Measurements from ENCODE around the gene CBR4. TPM values are rescaled to one million over a fixed set of nuclear protein-coding genes. Genes with fewer than 3 reads are reported as not detected.

Gene CBR4
- total RNA-seq, result 14.7 TPM
- long read RNA-seq, partial matches to known transcripts, result 0 of 21 reads
- long read RNA-seq, other reads (novel, unspliced or antisense), result 16 of 21 reads

DNA sequence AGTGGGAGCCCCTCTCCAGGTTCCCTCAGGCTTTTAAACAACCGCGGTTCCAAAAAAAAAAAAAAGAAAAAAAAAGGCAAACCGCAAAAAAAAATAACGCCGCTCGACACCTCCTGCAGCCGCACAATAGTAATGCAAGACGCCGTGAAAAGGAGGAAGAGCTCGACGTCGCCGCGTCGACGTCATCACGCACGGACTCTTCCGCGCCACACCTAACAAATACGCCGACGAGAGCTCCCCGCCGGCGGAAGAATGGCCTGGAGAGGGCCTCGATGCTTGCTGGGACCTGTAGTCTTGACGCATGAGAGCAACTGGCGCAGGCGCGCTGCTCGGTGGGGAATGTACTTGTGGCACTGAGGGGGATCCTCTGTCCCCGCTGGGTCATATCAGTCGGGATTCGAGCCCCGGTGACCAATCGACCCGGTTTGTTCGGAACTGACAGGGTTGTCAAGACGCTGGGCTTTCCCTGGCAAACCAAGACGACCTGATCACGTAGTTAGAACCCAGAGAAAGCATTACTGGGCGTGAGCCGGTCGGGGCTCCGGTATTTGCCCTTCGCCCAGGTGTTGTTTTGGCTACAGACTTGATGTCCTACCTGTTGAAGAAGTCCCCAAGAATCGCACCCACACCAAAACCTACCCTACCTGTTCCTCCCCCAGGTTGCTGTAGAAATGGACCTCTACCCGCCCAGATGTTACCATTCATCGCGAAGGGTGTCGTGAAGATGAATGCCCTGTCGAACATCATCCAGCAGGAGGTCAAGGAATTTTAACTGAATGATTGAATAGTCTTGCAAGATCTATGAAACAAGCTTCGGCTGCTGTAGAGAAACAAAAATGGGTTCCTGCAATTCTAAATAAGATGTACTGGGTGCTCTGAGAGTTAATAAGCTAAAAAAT lies at the start of gene CBR4:
CBR4 (minus strand) TSS at position 131 of the 899 bp plus-strand sequence. CDS start 166 bp downstream, outside the sequence.
- DNase-seq (ENCODE audit: low spot score), result peak; percentile 99

DNA sequence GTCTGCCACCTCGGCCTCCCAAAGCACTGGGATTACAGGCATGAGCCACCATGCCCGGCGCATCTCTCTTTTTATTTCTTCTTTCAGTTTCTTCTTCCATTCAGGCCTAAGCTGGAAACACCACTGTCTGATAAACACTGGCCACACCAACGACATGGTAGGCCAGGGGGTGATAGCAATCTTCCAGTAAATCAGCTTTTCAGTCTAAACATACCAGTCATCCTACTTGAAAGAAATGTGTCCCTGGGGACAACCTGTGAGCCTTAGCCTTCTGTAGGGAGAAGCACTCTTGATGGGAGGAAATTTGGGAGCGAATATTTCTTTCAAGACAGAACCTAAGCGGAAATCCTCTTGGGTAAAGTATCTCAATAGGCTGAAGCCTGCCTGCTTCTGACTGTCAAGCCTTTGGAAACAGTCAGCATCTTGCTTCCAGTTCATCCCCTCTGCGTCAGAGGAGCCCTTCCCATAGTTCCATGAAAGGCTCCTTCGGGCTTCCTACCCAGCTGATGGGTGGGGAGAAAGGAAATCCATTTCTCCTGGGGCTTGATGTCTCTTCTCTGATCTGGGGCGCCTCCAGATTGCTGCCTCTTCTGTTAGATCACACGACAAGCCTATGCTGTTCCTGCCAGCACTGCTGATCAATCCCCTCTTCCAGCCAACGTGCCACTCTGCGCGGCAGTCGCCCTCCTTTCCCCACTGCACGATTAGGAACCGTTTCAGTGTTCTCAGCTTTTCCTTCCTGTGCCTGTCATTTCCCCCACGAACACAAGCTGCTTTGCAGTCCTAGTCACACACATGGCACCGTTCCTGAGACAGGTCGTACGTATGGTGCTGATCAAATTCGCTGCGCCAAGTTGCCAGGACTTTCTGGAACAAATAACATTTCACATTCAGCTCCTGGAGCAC lies 49.5 kb upstream of the CBR4 start:
- DNase-seq (ENCODE audit: low spot score), result no peak

DNA sequence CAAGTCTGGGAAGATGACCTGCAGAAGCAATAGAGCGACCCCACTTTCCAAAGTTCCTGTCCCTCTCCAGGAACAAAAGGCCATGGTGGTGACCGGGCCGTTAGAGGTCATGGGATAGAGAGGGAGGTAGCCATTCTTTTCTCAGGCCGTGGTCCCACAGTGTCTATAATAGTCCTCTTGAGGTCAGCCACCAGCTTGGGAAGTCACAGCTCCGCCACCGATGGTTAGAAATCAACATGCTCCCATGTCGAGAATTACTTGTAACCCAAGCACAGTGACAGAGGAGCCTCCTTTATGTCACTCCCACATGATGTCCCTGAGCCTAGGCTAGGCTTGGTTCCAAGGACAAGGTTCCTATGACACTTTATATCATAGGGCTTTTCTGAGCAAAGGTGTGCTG lies 48.3 kb upstream of the CBR4 start:
- DNase-seq (ENCODE audit: low spot score), result no peak

DNA sequence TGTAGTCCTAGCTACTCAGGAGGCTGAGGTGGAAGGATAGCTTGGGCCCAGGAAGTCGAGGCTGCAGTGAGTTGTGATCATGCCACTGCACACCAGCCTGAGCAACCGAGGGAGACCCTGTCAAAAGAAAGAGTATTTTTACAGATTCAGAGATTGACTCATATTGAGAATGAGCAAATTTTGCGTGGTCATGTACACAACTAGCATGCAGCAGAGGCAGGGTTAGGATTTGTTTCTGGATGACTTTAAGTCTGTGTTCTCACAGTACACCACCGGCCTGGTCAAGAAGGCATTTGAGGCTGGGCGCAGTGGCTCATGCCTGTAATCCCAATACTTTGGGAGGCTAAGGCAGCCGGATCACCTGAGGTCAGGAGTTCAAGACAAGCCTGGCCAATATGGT lies 44.8 kb upstream of the CBR4 start:
- peak; percentile 82 for DNase-seq (ENCODE audit: low spot score)

DNA sequence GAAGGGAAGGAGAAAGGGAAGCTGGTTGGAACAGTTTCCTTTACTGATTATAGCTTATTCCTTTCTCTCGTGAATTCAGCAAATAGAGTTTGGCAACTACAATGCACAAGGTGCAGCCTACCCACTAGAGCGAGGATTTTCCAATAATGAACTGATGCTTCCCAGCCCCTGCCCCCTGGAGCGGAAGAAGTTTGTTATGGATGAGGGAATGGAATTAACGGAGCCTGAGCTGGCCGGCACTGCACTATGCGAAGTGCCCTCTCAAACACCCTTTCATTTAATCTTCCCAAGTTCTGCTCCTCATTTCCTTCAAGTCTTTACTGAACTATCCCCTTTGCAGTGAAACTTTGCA lies 42.5 kb upstream of the CBR4 start:
- DNase-seq (ENCODE audit: low spot score), result no peak

DNA sequence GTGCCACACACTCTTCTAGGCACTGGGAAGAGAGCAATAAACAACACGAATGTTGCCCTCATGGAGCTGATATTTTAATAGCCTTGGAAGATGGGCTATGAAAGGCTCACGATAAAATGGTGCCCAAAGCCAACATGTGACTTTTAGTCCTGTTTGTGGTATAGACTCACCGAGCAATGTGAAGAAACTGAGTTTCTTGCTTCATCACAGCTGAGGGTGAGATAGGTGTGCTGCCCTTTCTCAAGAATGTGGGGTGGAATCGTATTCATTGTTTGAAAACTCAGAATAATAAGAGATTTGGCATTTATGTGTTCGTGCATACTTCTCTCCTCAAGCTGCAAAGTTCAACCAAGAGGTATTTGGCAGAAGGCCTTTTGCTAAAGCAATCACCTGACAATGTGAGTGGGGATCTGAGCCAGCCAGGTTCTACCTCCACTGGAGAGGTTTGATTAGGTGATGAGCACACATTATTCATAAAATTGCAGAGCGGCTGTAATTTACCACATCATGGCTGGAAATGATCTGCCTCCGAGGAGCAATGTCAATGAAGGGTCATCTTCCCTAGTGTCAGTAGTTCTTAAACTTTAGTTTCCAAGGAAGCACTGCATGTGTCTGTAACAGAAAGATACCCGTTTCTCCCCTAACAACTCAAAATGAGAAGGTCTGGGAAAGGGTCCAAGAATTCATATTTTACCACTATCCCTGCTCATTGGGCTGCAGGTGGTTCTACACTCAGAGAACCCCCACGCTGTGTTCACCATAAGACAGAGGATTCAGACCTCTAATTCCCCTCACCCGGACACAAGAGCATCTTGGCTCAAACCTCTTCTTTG lies 41.9 kb upstream of the CBR4 start:
- DNase-seq (ENCODE audit: low spot score), result no peak

DNA sequence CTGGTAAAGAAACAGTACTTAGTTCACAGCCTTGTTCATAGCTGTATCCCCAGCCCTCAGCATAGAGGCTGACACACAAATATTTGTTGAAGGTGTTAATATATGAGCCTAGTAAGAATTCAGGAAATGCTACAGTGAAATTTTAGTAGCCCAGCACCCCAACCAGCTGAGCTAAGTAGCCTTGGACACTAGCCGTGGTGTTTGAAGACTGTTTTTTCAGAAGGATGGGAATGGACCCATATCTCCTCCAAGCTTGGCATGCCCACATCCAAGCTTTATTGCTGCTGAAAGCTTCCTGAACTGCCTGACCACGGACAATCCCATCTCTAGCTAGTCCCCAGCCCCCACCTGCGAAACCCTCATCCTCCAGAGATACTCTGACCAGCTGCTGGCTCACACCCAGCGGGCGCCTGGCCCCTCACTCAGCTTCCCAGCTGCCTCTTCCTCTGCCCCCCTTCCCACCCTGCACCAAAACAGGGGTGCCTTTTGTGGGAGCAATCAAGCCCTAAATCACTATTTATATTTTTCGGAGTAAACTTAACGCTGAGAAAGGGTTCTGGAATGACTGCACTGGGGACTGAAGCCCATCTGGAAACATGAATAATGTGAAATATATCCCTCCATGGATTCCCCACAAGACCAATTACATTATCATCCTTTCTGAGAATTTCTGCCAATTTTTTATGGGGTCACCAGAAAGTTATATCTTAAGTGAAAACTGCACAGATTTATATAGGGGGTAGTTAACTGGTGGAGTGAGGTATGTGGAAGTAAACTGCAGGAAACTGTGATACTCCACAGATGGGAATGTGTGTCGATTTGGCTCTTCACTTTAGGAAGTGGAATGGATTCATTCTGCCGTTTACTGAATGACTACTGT lies 41.1 kb upstream of the CBR4 start:
- DNase-seq (ENCODE audit: low spot score), result no peak

DNA sequence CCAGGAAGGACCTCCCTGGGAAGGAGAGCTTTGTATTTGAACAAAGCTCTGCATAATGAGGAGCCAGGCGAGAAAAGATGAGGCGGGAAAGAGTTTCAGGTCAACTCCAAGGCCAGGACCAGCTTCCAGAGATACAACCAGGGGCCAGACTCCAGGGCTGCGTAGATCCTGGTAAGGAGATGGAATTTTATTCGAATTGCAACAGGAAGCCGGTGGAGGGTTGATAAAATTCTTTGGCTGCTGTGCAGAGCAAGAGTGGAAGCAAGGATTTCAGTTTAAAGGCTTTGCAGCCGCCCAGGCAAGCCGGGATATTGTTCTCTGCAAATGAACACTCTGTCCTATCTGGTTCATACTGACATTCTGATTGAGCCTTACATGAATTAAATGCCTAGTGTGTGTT lies 40.2 kb upstream of the CBR4 start:
- DNase-seq (ENCODE audit: low spot score), result no peak

DNA sequence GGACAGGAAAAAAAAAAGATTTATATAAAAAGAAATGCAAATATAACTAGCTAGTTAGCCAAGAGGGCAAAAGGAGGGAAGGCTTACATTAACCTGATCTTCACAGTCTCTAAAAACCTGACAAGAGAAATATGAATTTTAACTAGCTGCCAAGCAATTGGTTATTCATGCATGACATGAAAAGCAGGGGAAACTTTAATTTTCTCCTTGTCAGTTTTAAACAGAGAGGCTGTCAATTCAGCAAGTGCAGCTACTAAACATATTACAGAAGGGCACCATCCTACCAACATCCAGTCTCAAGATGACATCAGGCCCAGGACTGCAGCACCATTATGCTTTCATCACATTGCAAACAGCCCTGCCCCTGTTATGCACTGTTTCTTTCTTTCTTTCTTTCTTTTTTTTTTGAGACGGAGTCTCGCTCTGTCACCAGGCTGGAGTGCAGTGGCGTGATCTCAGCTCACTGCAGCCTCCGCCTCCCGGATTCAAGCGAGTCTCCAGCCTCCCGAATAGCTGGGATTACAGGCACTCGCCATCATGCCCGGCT lies 38.9 kb upstream of the CBR4 start:
- DNase-seq (ENCODE audit: low spot score), result no peak

DNA sequence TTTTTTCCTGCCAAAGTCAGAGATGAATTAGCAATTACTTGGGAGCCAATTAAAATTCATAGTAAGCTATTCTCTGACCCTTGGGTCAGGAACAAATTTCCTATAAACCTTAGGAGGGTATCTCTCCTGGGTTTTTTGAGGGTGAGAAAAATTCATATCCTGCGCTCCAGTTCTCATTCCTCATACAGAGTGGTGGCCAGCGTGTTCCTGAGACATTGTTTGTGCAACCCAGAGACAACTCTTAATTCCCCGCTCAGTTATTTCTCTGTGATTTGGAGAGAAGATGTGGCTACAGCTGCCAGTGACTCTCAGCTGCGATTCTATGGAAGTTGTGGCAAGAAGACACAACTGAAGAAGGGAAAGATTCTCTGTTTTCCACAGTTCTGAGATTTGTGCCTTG lies 37.9 kb upstream of the CBR4 start:
- no peak for DNase-seq (ENCODE audit: low spot score)

DNA sequence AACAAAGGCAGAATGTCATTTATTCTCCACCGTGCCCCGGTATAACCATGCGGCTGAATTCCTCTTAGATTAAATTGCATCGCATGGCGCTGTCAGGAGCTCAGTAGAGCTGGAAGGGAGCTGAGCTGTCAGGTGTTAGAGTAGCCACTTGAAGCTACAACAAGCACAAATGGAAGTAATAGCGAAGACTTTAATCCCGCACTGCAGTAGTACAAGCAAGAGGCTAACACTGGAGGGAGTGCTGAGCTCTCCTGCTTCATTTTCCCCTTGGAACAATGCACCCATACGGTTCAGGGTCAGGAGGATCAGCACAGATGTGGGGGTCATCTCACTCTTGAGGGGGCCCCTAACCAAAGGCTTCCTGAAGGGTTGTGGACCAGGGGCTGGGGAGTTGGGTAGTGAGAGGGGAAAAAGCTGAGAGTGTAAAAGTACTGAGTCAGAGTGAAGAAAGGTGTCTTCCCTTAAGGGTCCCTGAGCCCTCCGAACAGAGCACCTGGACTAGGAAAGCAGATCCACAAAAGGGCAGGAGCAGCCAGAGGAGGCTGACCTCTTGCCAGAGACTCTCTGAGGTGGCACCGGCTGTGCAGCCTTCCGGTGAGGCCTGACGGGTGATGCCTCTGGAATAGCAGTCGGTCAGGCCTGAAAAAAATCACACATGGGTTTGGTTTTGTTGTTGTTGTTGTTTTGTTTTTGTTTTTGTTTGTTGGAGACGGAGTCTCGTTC lies 36.0 kb upstream of the CBR4 start:
- peak; percentile 22 for DNase-seq (ENCODE audit: low spot score)

DNA sequence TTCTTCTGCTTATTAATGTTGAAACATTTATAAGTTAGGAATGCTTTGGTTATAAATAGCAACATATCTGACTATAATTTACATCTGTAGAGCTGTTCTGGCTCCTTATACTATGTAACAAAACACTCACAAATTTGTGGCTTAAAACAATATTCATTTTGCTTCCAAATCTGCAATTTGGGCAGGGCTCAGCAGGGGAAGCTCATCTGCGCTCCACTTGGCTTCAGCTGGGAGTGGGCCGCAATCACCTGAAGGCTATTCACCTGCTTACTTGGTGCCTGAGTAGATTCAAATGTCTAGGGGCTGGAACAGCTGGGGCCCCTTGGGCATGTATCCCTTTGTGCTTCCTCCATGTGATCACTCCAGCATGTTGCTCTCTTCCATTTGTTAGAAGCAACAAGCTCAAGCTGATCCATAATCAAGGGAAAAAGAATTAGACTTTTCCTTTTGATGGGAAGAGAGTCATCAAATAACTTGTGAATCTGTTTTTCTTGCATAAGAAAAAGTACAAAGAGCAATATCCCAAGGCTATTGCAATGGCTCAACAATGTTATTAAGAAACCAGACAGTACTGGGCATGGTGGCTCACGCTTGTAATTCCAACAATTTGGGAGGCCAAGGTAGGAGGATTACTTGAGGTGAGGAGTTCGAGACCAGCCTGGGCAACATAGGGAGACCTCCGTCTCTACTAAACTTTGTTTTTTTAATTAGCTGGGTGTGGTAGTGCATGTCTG lies 34.8 kb upstream of the CBR4 start:
- DNase-seq (ENCODE audit: low spot score), result peak; percentile 8

DNA sequence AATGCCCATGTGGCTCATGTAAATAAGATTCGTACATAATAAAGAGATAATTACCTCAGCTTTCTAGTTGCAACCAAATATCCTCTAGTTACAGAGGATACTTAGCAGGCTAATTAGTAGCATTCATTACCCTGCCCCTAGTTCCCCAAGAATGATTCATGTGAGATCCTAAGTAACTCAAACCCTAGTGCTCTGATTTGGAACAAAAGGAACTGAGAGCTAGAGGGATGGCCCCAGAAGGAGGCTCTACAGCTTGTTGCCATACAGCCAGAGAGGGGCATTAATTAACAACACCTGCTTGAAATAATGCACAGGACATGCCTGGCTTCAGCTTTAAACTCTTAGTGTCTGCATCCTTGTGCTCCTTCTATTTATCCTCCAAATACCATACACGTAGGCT lies 32.6 kb upstream of the CBR4 start:
- no peak for DNase-seq (ENCODE audit: low spot score)

DNA sequence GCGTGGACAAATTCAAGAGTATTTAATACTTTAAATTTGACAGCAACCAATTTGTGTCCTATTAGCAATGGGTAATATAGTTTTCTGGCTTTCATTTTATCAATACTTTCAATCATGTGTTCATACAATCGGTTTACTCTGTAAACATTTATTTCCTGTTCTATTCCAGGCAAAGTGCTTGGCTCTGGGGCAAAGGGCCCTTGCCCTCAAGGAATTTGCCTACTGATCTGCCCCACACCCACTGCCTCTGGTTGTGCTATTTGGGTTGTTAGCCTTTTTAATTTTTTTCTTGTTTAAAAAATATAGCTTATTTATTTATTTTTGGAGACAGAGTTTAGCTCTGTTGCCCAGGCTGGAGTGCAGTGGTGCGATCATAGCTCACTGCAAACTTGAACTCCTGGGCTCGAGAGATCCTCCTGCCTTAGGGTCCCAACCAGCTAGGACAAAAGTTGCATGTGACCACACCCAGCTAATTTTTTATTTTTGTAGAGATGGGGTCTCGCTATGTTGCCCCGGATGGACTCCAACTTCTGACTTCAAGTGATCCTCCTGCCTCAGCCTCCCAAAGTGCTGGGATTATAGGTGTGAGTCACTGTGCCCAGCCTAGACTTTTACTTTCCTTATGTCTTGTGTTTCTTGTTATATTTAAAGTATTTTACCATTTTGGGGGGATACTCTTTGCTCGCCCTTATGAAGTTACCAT lies 30.7 kb upstream of the CBR4 start:
- no peak for DNase-seq (ENCODE audit: low spot score)

DNA sequence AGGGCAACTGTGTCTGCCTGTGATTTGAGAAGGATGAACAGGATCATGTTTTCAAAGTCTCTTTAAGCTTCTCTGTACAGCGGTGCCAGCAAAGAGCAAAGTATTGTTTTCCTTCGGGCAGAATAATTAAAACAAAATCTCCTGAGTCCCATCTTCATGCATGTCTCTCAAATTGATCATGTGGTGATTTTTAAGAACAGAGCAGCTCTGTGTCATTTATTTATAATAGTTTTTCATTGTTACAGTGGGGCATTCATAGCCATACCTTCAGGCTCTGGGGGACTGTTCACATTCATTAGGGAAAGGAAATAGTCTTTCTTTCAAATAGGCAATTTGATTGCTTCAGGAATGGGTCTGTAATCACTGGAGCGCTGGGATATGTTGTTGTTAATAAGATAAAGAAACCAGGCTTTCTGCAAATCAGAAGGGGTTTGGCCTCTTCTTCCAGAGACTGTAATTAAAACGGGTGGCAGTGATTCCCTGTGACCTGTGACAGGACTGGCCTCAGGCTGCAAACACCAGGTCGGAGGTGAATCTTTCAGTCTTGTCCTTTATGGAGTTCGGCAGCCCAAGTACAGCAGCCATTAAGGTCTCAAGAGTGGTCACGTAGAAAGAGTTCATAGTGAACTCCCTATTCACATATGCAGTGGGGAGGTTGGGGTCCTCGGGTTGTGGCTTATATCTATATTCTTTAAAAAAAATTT lies 29.3 kb upstream of the CBR4 start:
- no peak for DNase-seq (ENCODE audit: low spot score)

DNA sequence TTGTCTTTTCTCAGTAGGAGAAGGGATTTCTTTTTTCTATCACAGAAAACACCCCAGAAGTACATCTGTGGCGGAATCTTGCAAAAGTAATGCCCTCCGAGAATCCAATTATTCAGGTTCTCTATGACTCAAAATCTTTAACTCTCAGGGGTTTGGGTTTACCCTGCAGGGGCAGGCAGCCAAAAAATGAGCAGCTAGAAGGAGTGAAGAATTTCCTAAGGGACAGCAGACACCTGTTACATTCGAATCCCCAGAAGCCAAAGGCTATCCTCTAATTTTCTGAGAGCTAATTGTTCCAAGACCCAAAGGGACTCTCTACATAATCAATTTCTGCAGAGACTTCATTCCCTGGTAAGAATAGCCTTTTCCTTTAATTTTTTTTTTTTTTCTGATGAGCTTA lies 27.5 kb upstream of the CBR4 start:
- DNase-seq (ENCODE audit: low spot score), result no peak

Measured in mesenteric fat pad (tissue), 1 donor.